HCT116 (cell line): ENCODE measurements around the gene NALCN. TPM values are rescaled to one million over a fixed set of nuclear protein-coding genes. Genes with fewer than 3 reads are reported as not detected.

Experiments used
- ATAC-seq: fragments of 200-7000 bp; cut with Tn5 transposase; 2 replicates; pipeline ENCODE4 v1.9.1; 2020; ENCODE audit warnings: mild to moderate bottlenecking, moderate library complexity
- BruUV-seq: library from RNA; stranded (reverse); fragments of 400-500 nt; replicated peaks from 2 replicates; lab custom pipeline; 2021; lab: Mats Ljungman, UMichigan
- CTCF ChIA-PET: fragments of 300-600 bp; sonication (Branson Sonifier 250); formaldehyde crosslinking; loops from one replicate; lab custom pipeline; 2021; ENCODE audit warnings: antibody characterized with exemption; lab: Charles Lee
- POLR2A ChIA-PET: fragments of 300-600, 350-600 bp; sonication (Branson Sonifier 250); formaldehyde crosslinking; loops from one replicate; lab custom pipeline; 2021; ENCODE audit warnings: antibody characterized with exemption; lab: Charles Lee
- RAD21 ChIA-PET, 2 experiments: fragments of 300-600 bp; sonication (Branson Sonifier 250); formaldehyde crosslinking; loops; one replicate each; lab custom pipeline; 2023; ENCODE audit warnings: low total read pairs in 2 of 2; ENCODE audit not compliant: uncharacterized antibody in 2 of 2, unreplicated experiment in 2 of 2, low non-redundant PET in 1 of 2; lab: Charles Lee
- DNase-seq: peaks from one replicate; pipeline ENCODE4 v3.0.0-alpha.2; 2010; ENCODE audit warnings: low read depth, low spot score
- H2AFZ ChIP-seq: fragments of 200-600 bp; shearing (Covaris generic), sonication (generic); 2 replicates; pipeline ENCODE4 v1.6.1; 2017; ENCODE audit warnings: low read depth, mixed run types, mixed read lengths, antibody characterized with exemption, low read length; ENCODE audit not compliant: poor library complexity, severe bottlenecking
- H3K27ac ChIP-seq: 2 replicates; pipeline ENCODE4 v1.5.1; 2012; ENCODE audit warnings: low read depth, low read length
- H3K27me3 ChIP-seq: fragments of 200-600 bp; sonication (generic); 2 replicates; pipeline ENCODE4 v1.6.1; 2016; ENCODE audit warnings: mixed run types, low read length, mixed read lengths; ENCODE audit not compliant: insufficient read depth
- H3K36me3 ChIP-seq, 2 experiments: fragments of 200-500 bp in 1 of 2; fragments of 200-600 bp in 1 of 2; sonication (Bioruptor generic) in 1 of 2; sonication (generic) in 1 of 2; 2 replicates each; pipeline versions ENCODE4 v1.5.1 to v1.6.1; 2014 to 2016; ENCODE audit warnings: low read length in 2 of 2, inconsistent platforms in 1 of 2, mixed read lengths in 1 of 2, mixed run types in 1 of 2; ENCODE audit not compliant: insufficient read depth in 2 of 2, control insufficient read depth in 1 of 2
- H3K4me1 ChIP-seq, 2 experiments: fragments of 200-600 bp in 1 of 2; sonication (generic) in 1 of 2; 2 replicates each; pipeline versions ENCODE4 v1.5.1 to v1.6.1; 2012 to 2017; ENCODE audit warnings: low read length in 2 of 2, inconsistent platforms in 1 of 2, mild to moderate bottlenecking in 1 of 2, mixed read lengths in 1 of 2, mixed run types in 1 of 2, moderate library complexity in 1 of 2; ENCODE audit not compliant: insufficient read depth in 2 of 2, control insufficient read depth in 1 of 2
- H3K4me2 ChIP-seq: fragments of 200-600 bp; sonication (generic); 2 replicates; pipeline ENCODE4 v1.6.1; 2017; ENCODE audit warnings: mixed run types, low read length, mixed read lengths
- H3K4me3 ChIP-seq, 2 experiments: fragments of 200-600 bp in 1 of 2; sonication (generic) in 1 of 2; replicated peaks in 1 of 2; 2 replicates each; pipeline ENCODE4 v1.5.1; 2011 to 2016; ENCODE audit warnings: low read length in 2 of 2, control low read depth in 1 of 2, low read depth in 1 of 2, mild to moderate bottlenecking in 1 of 2, mixed read lengths in 1 of 2, mixed run types in 1 of 2
- H3K79me2 ChIP-seq: fragments of 200-600 bp; sonication (generic); 2 replicates; pipeline ENCODE4 v1.6.1; 2017; ENCODE audit warnings: mild to moderate bottlenecking, mixed run types, low read length, moderate library complexity, mixed read lengths; ENCODE audit not compliant: insufficient read depth
- H3K9ac ChIP-seq: fragments of 200-600 bp; sonication (generic); 2 replicates; pipeline ENCODE4 v1.6.1; 2016; ENCODE audit warnings: low read length, mixed read lengths
- H3K9me2 ChIP-seq: fragments of 200-600 bp; sonication (generic), shearing (Covaris generic); 2 replicates; pipeline ENCODE4 v1.6.1; 2017; ENCODE audit warnings: mixed run types, mild to moderate bottlenecking, moderate library complexity; ENCODE audit not compliant: insufficient read depth
- H3K9me3 ChIP-seq, 2 experiments: fragments of 200-500 bp in 1 of 2; fragments of 200-600 bp in 1 of 2; sonication (Bioruptor generic) in 1 of 2; sonication (generic) in 1 of 2; 2 replicates each; pipeline ENCODE4 v1.6.1; 2014 to 2017; ENCODE audit warnings: low read length in 2 of 2, mixed read lengths in 2 of 2, inconsistent platforms in 1 of 2, low read depth in 1 of 2, mild to moderate bottlenecking in 1 of 2, mixed run types in 1 of 2, moderate library complexity in 1 of 2; ENCODE audit not compliant: control insufficient read depth in 1 of 2, insufficient read depth in 1 of 2
- H4K20me1 ChIP-seq: fragments of 200-600 bp; sonication (generic), shearing (Covaris generic); 2 replicates; pipeline ENCODE4 v1.6.1; 2017; ENCODE audit warnings: mixed run types, mild to moderate bottlenecking, moderate library complexity; ENCODE audit not compliant: insufficient read depth
- ATF3 ChIP-seq: IDR thresholded peaks from 2 replicates; pipeline ENCODE4 v1.6.1; 2012
- CBX3 ChIP-seq: IDR thresholded peaks from 2 replicates; pipeline ENCODE4 v1.6.1; 2012; ENCODE audit warnings: low read depth
- CEBPB ChIP-seq: IDR thresholded peaks from 2 replicates; pipeline ENCODE4 v1.6.1; 2012; ENCODE audit warnings: low read depth
- CTCF ChIP-seq, 3 experiments: fragments of 200-600 bp in 1 of 3; sonication (generic) in 1 of 3; IDR thresholded peaks in 2 of 3; conservative IDR thresholded peaks in 1 of 3; 2 replicates each; pipeline ENCODE4 v1.5.1; 2012 to 2017; ENCODE audit warnings: low read depth in 2 of 3, low read length in 2 of 3, antibody characterized with exemption in 1 of 3, borderline replicate concordance in 1 of 3, control low read depth in 1 of 3, mild to moderate bottlenecking in 1 of 3, mixed read lengths in 1 of 3, mixed run types in 1 of 3, moderate library complexity in 1 of 3; ENCODE audit not compliant: insufficient read depth in 1 of 3
- EGR1 ChIP-seq: IDR thresholded peaks from 2 replicates; pipeline ENCODE4 v1.6.1; 2012; ENCODE audit warnings: low read depth
- ELF1 ChIP-seq: IDR thresholded peaks from 2 replicates; pipeline ENCODE4 v1.6.1; 2012; ENCODE audit warnings: low read depth, borderline replicate concordance
- EZH2 ChIP-seq: fragments of 200-600 bp; sonication (generic); IDR thresholded peaks from 2 replicates; pipeline ENCODE4 v1.6.1; 2017; ENCODE audit warnings: antibody characterized with exemption, mixed run types
- EZH2phosphoT487 ChIP-seq: fragments of 200-600 bp; IDR thresholded peaks from 2 replicates; pipeline ENCODE4 v1.6.1; 2018; ENCODE audit warnings: antibody characterized with exemption, borderline replicate concordance
- FOSL1 ChIP-seq: IDR thresholded peaks from 2 replicates; pipeline ENCODE4 v1.6.1; 2012; ENCODE audit warnings: low read depth
- MAX ChIP-seq: IDR thresholded peaks from 2 replicates; pipeline ENCODE4 v1.6.1; 2012
- POLR2A ChIP-seq: IDR thresholded peaks from 2 replicates; pipeline ENCODE4 v1.7.0; 2011; ENCODE audit warnings: borderline replicate concordance; ENCODE audit not compliant: insufficient read depth, insufficient read length; ENCODE audit errors: extremely low read depth
- POLR2AphosphoS5 ChIP-seq: IDR thresholded peaks from 2 replicates; pipeline ENCODE4 v1.6.1; 2011; ENCODE audit warnings: mild to moderate bottlenecking, low read depth, low read length, moderate library complexity
- RAD21 ChIP-seq: IDR thresholded peaks from 2 replicates; pipeline ENCODE4 v1.6.1; 2012; ENCODE audit warnings: low read depth, mild to moderate bottlenecking
- REST ChIP-seq: IDR thresholded peaks from 2 replicates; pipeline ENCODE4 v1.6.1; 2012; ENCODE audit warnings: low read depth
- SIN3A ChIP-seq: IDR thresholded peaks from 2 replicates; pipeline ENCODE4 v1.6.1; 2012; ENCODE audit warnings: low read depth
- SP1 ChIP-seq: IDR thresholded peaks from 2 replicates; pipeline ENCODE4 v1.6.1; 2012; ENCODE audit warnings: low read depth
- SRF ChIP-seq: IDR thresholded peaks from 2 replicates; pipeline ENCODE4 v1.6.1; 2012; ENCODE audit warnings: low read depth
- YY1 ChIP-seq: IDR thresholded peaks from 2 replicates; pipeline ENCODE4 v1.6.1; 2011; ENCODE audit warnings: low read length, low read depth, moderate library complexity, mild to moderate bottlenecking; ENCODE audit not compliant: insufficient replicate concordance; ENCODE audit errors: extremely low read depth
- ZFX ChIP-seq: fragments of 450-650 bp; IDR thresholded peaks from 2 replicates; pipeline ENCODE4 v1.6.1; 2017
- ZNF274 ChIP-seq: fragments of 200-500 bp; sonication (Bioruptor generic); IDR thresholded peaks from 2 replicates; pipeline ENCODE4 v1.6.1; 2014; ENCODE audit warnings: mild to moderate bottlenecking, low read depth, low read length, inconsistent platforms
- intact Hi-C: fragments of 100-400 bp; cut with micrococcal nuclease; formaldehyde crosslinking; loops from 2 replicates; pipeline ENCODE4 v1.10.0; 2022
- total RNA-seq: library from RNA; stranded (reverse); gene quantifications from one replicate; pipeline ENCODE4 v1.2.1, GENCODE V29; 2021; ENCODE audit not compliant: unreplicated experiment

Gene NALCN
- total RNA-seq, 1 experiment from 2014 or later, result not detected

- POLR2A ChIA-PET, result no interaction called here
- intact Hi-C loops, result no loop called here
- no peaks in the 10 kb centered on the region for H3K9me2 ChIP-seq
Observed at GRCh38 chr13:101204270-101205020, 211.9 kb downstream of the NALCN start.

More at GRCh38 chr13:101204270-101205020, 211.9 kb downstream of the NALCN start:
- Histone ChIP-seq H3K9me3 (peaks cover 0 to 3% of the 10 kb centered on the region in 2 experiments; a peak in 1 of 4 replicates), H3K27ac (no peak overlapping the region), H2AFZ (no peak overlapping the region), H3K27me3 (no peaks in the 10 kb centered on the region), H3K79me2 (no peaks in the 10 kb centered on the region), H3K36me3 (no peaks in the 10 kb centered on the region), H3K4me3 (no peak overlapping the region), H3K4me1 (no peaks in the 10 kb centered on the region), H3K4me2 (no peak overlapping the region), H4K20me1 (no peaks in the 10 kb centered on the region), H3K9ac (no peak overlapping the region)
- no TSS peak for BruUV-seq
- TF ChIP-seq EGR1, result no peak
- TF ChIP-seq ZFX, result no peak
- no peak for TF ChIP-seq ATF3
- TF ChIP-seq POLR2A, result no peak
- no peak for TF ChIP-seq CEBPB
- no peak for TF ChIP-seq ZNF274
- TF ChIP-seq YY1, result no peak
- TF ChIP-seq SIN3A, result no peak
- no peak for TF ChIP-seq CBX3
- TF ChIP-seq POLR2AphosphoS5, result no peak
- no peak for TF ChIP-seq RAD21
- TF ChIP-seq CTCF (IDR thresholded peaks at IDR 0.05 in 2 of 3, conservative IDR thresholded peaks at IDR 0.05 in 1 of 3; ENCODE audit: borderline replicate concordance in 1 of 3, insufficient read depth in 1 of 3, low read depth in 2 of 3, low read length in 2 of 3), result no peak
- no peak for TF ChIP-seq FOSL1
- no peak for TF ChIP-seq REST
- TF ChIP-seq EZH2, result no peak
- TF ChIP-seq EZH2phosphoT487, result no peak
- no peak for TF ChIP-seq ELF1
- no peak for TF ChIP-seq SP1
- TF ChIP-seq MAX, result no peak
- no peak for TF ChIP-seq SRF
- RAD21 ChIA-PET, result no interaction called here
- ATAC-seq, result no peak
- DNase-seq, result no peak
- CTCF ChIA-PET, result no interaction called here
